ENCODE results near the gene GRK6.
"Not testable (repeated sequence)": the region's sequence is repeated elsewhere in the genome, so short reads cannot be mapped to it uniquely, and the experiment has no call there.

GRK6 gene

DNA sequence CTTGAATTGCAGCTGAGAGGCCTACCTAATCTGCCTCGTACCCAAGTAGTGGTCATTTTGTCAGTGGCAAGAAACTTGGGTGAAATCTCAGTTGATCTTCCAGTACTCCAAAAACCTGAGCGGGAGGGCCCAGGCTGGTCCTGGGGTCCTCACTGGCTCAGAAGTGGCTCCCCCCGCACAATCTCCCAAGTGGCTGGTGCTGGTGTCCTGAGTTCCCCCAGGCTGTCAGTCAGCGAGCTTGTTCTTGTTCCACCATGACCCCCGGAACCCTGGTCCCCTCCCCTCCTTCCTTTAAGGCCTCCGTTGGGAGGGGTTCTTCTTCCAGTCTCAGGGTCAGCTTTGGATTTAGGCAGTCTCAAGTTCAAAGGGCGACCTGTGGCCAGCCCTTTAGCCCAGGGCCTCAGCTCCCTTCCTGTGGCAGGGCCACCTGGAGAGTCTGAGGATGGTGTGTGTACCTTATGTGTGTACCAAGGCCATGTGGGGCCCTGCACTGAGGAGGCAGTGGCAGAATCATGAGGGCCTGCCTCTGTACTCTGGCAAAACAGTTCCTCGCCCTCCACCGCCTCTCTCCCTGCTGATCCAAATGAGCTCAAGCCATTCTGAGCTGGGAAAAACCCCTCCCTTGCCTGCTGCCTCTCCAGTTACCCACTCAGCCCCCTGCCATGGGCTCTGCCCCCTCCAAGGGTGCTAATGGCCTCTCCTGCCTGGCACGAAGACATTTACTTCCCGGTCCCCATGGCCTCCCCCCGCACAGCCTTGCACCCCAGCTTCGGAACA lies 51.4 kb downstream of the GRK6 start:
- Mint-ChIP-seq H3K4me1 (ENCODE audit: low read depth) (peaks cover 54% of the 10 kb centered on the region), H3K4me3 (no peak overlapping the region), H3K36me3 (ENCODE audit: low read depth) (peaks cover 4% of the 10 kb centered on the region), H3K27ac (peak overlapping the region; percentile 96), H3K9me3 (no peaks in the 10 kb centered on the region), H3K27me3 (peaks cover 5% of the 10 kb centered on the region)
- no peak for DNase-seq

DNA sequence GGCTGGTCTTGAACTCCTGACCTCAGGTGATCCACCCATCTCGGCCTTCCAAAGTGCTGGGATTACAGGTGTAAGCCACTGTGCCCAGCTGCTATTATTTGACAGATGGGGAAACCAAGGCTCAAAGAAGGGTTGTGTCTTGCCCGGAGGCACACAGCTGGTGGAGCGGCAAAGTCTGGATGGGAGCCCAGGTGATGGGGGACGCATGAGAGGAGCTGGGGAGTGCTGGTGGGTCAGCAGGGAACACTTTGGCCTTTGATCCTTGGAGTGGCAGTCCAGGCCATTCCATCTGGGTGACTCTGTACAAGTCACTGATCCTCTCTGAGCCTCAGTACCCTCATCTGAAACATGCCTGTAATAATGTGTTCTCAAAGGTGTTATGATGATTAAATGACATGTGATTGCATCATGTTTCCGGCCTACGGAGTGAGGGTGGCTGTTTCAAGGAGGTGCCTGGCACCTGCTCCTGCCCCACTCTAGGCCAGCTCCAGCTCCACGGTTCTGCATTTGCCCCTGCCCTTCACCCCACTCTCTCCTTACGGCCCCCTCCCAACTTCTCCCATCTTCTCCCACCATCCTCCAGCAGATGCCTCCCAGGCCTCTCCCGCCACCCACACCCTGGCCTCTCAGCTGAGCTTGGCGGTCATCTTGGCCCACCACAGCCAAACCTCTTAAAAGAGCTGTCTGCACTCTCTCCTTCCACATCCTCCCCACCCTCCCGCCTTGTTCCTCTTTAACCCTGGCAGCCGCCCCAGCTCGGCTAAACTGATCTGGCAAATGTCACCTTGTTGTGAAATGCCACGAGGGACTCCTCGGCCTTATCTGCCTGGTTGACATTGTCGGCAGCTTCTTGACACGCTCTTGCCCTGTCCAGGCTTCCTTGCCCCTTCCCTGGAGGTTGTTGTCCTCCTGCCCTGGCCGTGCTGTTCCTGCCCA lies 52.5 kb downstream of the GRK6 start:
- H3K9me3 Mint-ChIP-seq = no peaks in the 10 kb centered on the region
- H3K36me3 Mint-ChIP-seq (ENCODE audit: low read depth) = peaks cover 9% of the 10 kb centered on the region
- peaks cover 52% of the 10 kb centered on the region for H3K4me1 Mint-ChIP-seq (ENCODE audit: low read depth)
- H3K27me3 Mint-ChIP-seq = peaks cover 3% of the 10 kb centered on the region
- DNase-seq = peak; percentile 63
- H3K27ac Mint-ChIP-seq = peak overlapping the region; percentile 96
- peak overlapping the region; percentile 26 for H3K4me3 Mint-ChIP-seq

DNA sequence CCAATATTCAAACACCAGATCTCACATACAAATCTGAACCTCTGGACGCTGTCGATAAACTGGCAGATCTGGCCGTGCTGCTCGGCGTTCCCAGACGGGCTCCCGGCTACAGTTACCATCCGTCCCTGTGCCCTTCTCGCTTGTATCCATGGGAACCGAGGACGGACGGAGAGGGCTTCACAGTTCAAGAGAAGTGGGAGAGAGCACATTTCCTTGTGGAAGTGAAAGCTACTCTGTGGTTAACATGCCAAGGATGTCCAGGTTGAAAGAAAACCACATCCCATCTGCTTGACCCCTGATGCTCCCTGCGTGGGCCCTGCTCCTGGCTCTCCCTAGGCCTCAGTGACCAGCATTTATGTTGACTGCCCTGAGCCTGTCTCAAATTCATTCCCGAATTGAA lies 53.3 kb downstream of the GRK6 start:
- no peaks in the 10 kb centered on the region for H3K9me3 Mint-ChIP-seq
- H3K36me3 Mint-ChIP-seq (ENCODE audit: low read depth) = peaks cover 14% of the 10 kb centered on the region
- peak overlapping the region; percentile 96 for H3K27ac Mint-ChIP-seq
- DNase-seq = no peak
- no peak overlapping the region for H3K4me3 Mint-ChIP-seq
- peaks cover 46% of the 10 kb centered on the region for H3K4me1 Mint-ChIP-seq (ENCODE audit: low read depth)
- no peaks in the 10 kb centered on the region for H3K27me3 Mint-ChIP-seq

DNA sequence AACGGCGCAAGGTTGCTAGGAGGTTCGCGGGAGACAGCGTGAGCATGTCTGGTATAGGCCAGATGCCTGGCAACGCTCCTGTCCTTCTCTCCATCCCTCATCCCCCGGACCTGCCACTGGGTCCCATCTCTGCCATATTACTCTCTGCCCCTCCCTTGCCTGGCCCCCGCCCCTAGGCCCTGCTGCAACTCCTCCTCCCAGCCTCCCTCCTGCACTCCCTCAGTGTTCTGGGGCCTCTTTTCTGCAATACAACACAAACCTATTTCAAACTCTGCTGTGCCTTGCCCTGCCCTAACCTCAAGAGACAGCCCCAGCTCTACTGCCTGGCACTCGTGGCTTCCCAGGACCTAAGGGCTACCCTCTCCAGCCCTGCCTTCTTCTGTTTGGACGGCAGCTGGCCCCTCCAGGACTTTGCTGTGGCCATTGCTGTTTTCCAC lies 55.9 kb downstream of the GRK6 start:
- no peak for DNase-seq
- no peak overlapping the region for H3K27ac Mint-ChIP-seq
- peaks cover 26% of the 10 kb centered on the region for H3K4me1 Mint-ChIP-seq (ENCODE audit: low read depth)
- H3K36me3 Mint-ChIP-seq (ENCODE audit: low read depth) = peaks cover 18% of the 10 kb centered on the region
- no peaks in the 10 kb centered on the region for H3K9me3 Mint-ChIP-seq
- H3K4me3 Mint-ChIP-seq = no peak overlapping the region
- H3K27me3 Mint-ChIP-seq = no peaks in the 10 kb centered on the region

DNA sequence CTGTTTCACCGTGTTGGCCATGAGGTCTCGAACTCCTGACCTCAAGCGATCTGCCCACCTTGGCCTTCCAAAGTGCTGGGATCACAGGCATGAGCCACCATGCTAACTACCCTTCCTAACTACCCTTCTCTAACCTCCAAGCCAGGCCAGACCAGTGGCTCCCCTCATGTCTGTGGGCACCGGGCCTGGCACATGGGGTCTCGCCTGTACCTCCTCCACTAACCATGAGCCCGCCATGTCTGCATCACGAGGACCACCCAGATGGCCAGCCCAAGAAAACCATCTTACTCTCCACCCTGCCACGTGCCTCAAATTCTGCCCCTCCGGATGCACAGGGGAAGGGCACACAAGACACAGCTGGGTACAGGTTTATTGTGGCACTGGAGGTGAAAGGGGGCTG lies 56.6 kb downstream of the GRK6 start:
- no peaks in the 10 kb centered on the region for H3K9me3 Mint-ChIP-seq
- H3K36me3 Mint-ChIP-seq (ENCODE audit: low read depth) = peaks cover 22% of the 10 kb centered on the region
- peaks cover 20% of the 10 kb centered on the region for H3K4me1 Mint-ChIP-seq (ENCODE audit: low read depth)
- DNase-seq = no peak
- H3K27me3 Mint-ChIP-seq = no peaks in the 10 kb centered on the region
- H3K27ac Mint-ChIP-seq = no peak overlapping the region
- H3K4me3 Mint-ChIP-seq = no peak overlapping the region

DNA sequence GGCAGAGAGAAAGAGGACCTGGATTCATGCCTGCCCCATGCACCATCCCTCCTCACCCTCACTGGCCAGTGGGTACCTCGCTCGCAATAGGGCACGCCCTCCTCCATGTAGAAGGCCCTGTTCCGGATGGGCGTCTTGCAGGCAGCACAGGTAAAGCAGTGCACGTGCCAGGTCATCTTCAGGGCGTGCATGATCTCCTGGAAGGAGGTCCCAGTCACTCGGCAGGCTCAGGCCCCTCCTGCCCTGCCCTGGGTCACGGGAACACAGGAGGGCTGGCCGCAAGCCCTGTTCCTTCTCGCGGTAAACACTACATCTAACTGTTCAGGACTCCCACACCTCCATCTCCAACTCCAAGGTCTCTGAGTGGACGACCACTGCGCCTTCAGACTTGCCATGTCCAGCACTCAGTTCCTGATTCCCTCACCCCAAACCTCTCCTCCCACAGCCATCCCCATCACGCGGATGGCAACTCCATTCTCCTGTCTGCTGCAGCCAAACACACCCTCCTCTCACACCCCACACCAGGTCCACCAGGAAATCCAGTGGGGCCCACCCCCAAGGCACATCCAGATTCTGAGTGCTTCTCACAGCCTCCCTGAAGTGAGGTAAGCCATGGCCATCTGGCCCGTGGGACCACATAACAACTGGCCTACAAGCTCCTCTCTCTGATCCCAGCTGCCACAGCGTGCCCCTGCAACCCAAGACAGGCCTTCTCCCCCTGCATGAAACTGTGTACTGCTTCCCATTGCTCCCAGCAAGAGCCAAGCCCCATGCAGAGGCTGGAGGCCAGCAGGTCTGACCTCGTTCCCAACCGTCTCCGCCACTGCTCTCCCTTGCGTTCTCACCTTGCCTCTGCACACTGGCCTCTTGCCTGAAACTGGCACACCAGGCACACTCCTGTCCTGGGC lies 57.8 kb downstream of the GRK6 start:
- DNase-seq = no peak
- no peak overlapping the region for H3K4me3 Mint-ChIP-seq
- H3K4me1 Mint-ChIP-seq (ENCODE audit: low read depth) = peaks cover 9% of the 10 kb centered on the region
- peak overlapping the region; percentile 7 for H3K27ac Mint-ChIP-seq
- no peaks in the 10 kb centered on the region for H3K27me3 Mint-ChIP-seq
- no peaks in the 10 kb centered on the region for H3K9me3 Mint-ChIP-seq
- H3K36me3 Mint-ChIP-seq (ENCODE audit: low read depth) = peaks cover 29% of the 10 kb centered on the region

DNA sequence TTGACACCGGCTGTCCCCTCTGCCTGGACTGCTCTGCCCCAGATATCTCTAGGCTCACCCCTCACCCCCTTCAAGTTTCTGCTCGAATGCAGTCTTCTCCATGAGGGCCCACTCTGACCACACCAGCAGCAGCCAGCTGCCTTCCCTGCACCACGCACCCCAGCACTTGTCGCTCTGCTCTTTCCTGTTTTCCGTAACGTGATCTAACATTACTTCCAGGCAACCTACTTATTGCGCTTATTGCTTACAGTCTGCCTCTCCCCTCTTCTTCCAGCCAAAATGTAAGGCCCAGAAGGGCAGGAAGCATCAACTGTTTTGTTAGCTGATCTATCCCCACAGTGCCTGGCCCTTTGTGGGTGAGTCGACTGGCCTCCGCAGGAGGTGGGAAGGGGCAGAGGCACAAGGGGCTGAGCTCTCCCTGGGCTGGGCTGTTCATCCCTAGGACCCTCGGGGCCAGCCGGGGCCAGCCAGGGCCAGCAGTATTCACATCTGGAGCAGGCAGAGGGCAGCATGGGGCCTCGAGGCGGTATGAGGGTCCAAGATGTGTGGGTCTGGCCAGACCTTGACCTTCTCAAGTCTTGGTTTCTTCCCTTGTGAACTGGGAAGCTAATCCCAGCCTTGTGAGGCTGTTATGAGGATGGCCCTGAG lies 58.5 kb downstream of the GRK6 start:
- Mint-ChIP-seq H3K9me3 (no peaks in the 10 kb centered on the region), H3K4me3 (no peak overlapping the region), H3K27me3 (no peaks in the 10 kb centered on the region), H3K27ac (no peak overlapping the region), H3K36me3 (ENCODE audit: low read depth) (peaks cover 33% of the 10 kb centered on the region), H3K4me1 (ENCODE audit: low read depth) (peaks cover 2% of the 10 kb centered on the region)
- DNase-seq = no peak

DNA sequence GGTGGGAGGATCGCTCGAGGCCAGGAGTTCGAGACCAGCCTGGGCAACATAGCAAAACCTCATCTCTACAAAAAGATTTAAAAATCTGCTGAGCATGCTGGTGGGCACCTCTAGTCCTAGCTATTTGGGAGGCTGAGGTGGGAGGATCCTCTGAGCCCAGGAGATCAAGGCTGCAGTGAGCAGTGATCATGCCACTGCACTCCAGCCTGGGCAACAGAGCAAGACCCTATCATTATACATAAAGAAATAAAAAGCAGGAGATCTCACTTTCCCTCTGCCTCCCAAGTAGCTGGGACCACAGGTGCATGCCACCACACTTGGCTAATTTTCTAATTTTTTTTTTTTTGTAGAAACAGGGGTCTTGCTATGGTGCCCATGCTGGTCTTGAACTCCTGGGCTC lies 59.3 kb downstream of the GRK6 start:
- H3K4me1 Mint-ChIP-seq (ENCODE audit: low read depth); H3K27ac Mint-ChIP-seq; H3K4me3 Mint-ChIP-seq; H3K9me3 Mint-ChIP-seq; DNase-seq; H3K27me3 Mint-ChIP-seq: not testable (repeated sequence)
- peaks cover 38% of the 10 kb centered on the region for H3K36me3 Mint-ChIP-seq (ENCODE audit: low read depth)

DNA sequence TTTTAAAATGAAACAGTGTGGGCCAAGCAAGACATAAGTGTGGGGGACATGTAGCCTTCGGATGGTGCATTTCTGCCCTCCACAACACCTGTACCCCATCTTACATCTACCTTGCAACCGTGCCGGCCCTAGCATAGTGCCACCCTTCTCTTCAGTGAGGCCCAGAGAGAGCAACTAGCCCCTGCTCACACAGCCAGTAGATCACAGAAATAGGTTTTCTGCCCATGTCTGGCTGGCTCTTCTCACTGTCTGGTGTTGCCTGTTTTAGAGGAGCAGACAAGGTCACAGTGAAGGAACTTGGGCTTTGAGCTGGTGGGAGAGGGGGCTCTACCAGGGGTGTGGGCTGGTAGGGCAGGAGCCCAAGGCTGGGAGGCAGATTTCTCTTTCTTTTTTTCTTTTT lies 59.8 kb downstream of the GRK6 start:
- Mint-ChIP-seq H3K4me1 (ENCODE audit: low read depth) (no peaks in the 10 kb centered on the region), H3K36me3 (ENCODE audit: low read depth) (peaks cover 41% of the 10 kb centered on the region), H3K27ac (no peak overlapping the region), H3K4me3 (no peak overlapping the region), H3K9me3 (no peaks in the 10 kb centered on the region), H3K27me3 (no peaks in the 10 kb centered on the region)
- DNase-seq = no peak

DNA sequence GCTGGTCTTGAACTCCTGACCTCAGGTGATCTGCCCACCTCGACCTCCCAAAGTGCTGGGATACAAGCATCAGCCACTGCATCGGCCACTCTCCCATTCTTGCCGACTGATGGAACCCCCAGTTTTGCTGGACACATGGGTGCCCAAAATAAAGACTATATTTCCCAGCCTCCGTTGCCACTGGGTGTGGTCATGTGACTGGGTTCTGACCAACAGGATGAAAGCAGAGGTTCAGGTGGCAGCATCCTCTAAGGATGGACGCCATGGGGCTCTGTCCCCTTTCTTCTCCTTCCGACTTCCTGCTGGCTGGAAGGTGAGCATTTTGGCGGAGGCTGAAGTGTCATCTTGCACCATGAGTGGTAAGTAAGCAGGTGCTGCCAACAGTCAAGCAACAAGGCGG lies 60.7 kb downstream of the GRK6 start:
- Mint-ChIP-seq H3K4me1 (ENCODE audit: low read depth) (no peaks in the 10 kb centered on the region), H3K9me3 (no peaks in the 10 kb centered on the region), H3K27me3 (no peaks in the 10 kb centered on the region), H3K4me3 (no peak overlapping the region), H3K27ac (no peak overlapping the region), H3K36me3 (ENCODE audit: low read depth) (peaks cover 44% of the 10 kb centered on the region)
- DNase-seq = no peak

DNA sequence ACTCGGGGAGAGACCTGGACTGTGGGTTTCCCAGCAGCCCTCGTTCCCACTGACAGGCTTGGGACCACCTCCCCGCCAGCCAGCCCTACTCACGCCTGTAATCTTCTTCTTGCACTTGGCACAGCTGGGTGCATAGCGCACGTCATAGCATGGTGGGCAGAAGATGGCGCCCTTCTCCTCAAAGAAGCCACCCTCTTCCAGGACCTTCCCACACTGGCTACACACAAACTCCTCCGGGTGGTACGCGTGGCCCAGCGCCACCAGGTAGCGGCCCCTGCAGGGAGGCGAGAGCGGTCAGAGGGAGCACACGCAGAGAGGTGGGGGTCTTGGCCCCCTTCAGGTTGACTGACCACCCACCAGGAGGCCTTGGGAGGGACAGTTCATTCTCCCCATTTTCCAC lies 61.5 kb downstream of the GRK6 start:
- Mint-ChIP-seq H3K27ac (no peak overlapping the region), H3K9me3 (no peaks in the 10 kb centered on the region), H3K27me3 (no peaks in the 10 kb centered on the region), H3K36me3 (ENCODE audit: low read depth) (peaks cover 49% of the 10 kb centered on the region), H3K4me3 (no peak overlapping the region), H3K4me1 (ENCODE audit: low read depth) (peaks cover 3% of the 10 kb centered on the region)
- DNase-seq = no peak

DNA sequence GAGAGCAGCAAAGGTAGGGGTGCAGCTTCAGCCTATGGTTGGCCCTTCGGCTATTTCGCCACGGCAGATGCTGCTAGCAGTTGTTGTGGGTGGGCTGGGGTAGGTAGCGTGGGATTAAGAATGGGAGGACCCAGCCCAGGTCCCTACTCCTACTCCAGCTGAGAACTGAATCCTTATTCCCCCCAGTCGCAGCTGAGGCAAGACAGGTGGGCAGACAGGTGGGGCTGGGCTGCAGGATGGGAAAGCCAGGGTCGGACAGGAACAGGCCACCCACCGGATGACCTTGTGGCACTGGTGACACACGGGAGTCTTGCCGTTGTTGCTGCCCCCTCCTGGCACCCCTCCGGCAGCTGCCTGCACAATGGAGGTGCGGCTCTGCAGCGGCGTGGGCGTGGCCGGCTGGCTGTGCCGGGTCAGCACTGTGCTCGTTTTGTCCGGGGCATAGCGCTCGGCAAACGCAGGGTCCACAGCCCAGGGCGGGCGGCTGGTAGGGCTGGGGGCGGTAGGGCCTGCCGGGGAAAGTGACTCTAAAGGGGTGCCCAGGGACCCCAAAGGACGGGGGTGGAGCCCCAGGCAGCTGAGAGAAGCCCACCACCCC lies 62.7 kb downstream of the GRK6 start:
- Mint-ChIP-seq H3K36me3 (ENCODE audit: low read depth) (peaks cover 45% of the 10 kb centered on the region), H3K27ac (no peak overlapping the region), H3K27me3 (no peaks in the 10 kb centered on the region), H3K4me1 (ENCODE audit: low read depth) (peaks cover 16% of the 10 kb centered on the region), H3K4me3 (no peak overlapping the region), H3K9me3 (no peaks in the 10 kb centered on the region)
- no peak for DNase-seq

DNA sequence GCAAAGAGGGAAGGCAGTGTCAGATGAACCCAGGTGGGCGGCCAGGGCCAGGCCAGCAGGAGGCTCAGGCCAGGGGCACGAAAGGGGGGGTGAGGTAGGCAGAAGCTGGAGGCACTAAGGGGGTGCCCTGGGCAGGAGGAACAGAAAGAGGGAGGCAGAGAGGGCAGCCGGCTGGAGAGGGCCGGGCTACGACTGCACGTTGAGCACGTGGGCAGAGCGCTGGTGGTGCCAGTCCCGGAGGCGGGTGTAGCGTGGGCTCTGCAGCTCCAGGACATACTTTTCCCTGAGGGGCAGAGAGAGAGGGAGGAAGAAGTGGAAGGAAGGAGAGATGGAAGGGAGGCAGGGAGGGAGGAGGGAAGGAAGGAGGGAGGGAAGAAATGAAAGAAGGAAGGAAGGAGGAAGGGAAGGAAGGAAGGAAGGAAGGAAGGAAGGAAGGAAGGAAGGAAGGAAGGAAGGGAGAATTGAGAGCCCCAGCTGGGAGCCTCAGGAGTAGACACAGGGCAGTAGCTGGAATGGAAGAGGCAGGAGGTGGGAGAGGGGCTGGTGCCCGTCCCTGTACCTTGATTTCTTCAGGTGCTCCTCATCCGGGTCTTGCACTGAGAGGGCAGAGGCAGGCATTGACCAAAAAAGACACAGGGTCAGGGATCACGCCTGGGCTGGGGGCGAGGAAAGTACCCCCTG lies 64.0 kb downstream of the GRK6 start:
- H3K27ac Mint-ChIP-seq = no peak overlapping the region
- H3K4me1 Mint-ChIP-seq (ENCODE audit: low read depth) = peaks cover 26% of the 10 kb centered on the region
- peaks cover 42% of the 10 kb centered on the region for H3K36me3 Mint-ChIP-seq (ENCODE audit: low read depth)

More for the DNA sequence above, 64.0 kb downstream of the GRK6 start:
- Mint-ChIP-seq H3K9me3 (no peaks in the 10 kb centered on the region), H3K4me3 (no peak overlapping the region), H3K27me3 (no peaks in the 10 kb centered on the region)
- DNase-seq = no peak

Data from activated T-cell treated with anti-CD3 and anti-CD28 coated beads, Interleukin-2, amount 50 U/mL, for 24 hours (primary cell).